DOHH2 (cell line): ENCODE data around the gene SCN10A.

Experiments
- EZH2phosphoT487 ChIP-seq: fragments of 200-600 bp; sonication (generic); IDR thresholded peaks from 2 replicates; pipeline ENCODE4 v1.6.1; 2017; ENCODE audit warnings: borderline replicate concordance, mild to moderate bottlenecking, antibody characterized with exemption, low read length, moderate library complexity, mixed read lengths
- TF ChIP-seq, protein P1 (sequence below): fragments of 200-600 bp; sonication (generic); IDR thresholded peaks from one replicate; pipeline ENCODE4 v1.5.1; 2014; ENCODE audit warnings: antibody characterized with exemption, mild to moderate bottlenecking, low read depth, low read length; ENCODE audit not compliant: poor library complexity, severe bottlenecking

DNA sequence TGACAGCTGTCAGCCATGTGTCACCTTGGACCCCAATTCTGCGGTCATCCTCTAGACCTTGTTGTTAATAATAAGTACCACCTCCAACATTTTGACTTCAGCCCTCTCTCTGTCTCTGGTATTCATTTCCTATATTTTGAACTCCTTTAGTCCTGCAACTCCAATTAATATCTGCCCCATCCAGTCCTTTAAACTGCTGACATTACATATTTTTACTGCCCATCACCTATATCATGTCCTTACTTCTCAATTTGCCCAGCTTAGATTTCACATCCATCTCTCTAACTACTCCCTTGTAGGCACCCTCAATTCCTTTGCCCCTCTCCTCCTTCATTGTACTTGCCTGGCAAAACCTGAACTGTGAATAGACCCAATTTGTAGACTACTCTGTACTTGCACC, 73.5 kb downstream of the SCN10A start:
- TF ChIP-seq, protein P1, sequence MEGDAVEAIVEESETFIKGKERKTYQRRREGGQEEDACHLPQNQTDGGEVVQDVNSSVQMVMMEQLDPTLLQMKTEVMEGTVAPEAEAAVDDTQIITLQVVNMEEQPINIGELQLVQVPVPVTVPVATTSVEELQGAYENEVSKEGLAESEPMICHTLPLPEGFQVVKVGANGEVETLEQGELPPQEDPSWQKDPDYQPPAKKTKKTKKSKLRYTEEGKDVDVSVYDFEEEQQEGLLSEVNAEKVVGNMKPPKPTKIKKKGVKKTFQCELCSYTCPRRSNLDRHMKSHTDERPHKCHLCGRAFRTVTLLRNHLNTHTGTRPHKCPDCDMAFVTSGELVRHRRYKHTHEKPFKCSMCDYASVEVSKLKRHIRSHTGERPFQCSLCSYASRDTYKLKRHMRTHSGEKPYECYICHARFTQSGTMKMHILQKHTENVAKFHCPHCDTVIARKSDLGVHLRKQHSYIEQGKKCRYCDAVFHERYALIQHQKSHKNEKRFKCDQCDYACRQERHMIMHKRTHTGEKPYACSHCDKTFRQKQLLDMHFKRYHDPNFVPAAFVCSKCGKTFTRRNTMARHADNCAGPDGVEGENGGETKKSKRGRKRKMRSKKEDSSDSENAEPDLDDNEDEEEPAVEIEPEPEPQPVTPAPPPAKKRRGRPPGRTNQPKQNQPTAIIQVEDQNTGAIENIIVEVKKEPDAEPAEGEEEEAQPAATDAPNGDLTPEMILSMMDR = no peak
- TF ChIP-seq EZH2phosphoT487 = no peak
